ENCODE results near the gene FXR2. TPM values are rescaled to one million over a fixed set of nuclear protein-coding genes. Genes with fewer than 3 reads are reported as not detected.

FXR2 gene
- total RNA-seq, 1 donor from 2014 or later, result 36.3 TPM

DNA sequence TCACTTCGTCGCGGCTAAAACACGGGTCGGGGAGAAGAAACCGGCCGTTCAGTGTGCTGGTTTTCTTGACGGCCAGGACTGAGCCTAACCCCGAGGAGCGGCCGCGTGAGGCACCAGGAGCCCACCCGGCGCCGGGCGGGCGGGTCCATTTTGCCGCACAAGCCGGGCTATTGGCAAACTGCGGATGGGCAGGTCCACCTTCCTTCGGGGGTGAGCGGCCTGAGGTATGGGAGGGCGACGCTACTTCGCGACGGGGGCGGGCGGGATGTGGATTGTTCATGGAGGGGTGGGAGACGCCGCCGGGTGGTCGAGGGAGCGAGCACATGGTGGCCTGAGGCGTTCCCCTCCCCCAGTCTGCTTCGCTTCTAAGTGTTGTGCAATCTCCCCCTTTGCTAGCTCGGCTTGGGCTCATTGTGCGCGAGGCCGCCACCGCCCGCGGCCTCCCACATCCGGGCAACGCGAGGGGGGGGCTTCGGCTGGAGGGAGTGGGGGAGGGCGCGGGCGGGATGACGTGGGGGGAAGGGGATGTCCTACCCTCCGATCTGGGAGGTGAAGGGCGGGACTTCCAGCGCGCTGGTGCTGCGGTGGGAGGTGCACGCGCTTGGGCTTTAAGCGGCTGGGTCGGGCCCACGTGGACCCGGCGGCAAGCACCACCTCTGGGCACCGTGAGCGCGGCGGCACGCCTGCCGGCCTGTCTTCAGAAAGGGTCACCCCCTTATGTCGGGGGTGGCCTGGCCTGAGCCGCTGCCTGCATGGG lies 41.2 kb downstream of the FXR2 start:
- DNase-seq (ENCODE audit: low read depth in 2 of 2), result peak; percentile 95 to 97

DNA sequence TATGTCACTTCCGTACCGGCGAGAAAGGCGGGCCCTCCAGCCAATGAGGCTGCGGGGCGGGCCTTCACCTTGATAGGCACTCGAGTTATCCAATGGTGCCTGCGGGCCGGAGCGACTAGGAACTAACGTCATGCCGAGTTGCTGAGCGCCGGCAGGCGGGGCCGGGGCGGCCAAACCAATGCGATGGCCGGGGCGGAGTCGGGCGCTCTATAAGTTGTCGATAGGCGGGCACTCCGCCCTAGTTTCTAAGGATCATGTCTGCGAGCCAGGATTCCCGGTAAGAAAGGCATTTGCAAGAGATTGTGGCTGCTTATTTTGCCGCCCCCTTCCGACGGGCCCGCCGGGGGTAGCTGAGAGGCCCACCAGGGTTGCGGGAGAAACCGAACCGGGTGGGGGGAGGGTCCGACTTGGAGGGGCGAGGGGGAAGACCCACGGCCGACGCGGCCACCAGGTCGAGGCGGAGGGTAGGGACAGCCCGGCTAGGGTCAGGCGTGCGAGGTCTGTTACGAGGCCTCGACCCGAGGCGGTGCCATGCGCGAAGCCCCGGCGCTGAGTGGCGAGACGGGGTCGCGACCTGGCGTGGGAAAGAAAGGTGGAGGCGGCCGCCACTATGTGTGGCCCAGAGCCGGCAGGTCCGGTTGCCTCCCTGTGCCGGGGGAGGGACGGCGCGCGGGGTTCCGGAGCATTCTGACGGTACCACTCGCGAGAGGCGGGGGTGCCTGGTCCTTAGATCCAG lies 41.9 kb downstream of the FXR2 start:
- peak; percentile 100 for DNase-seq (ENCODE audit: low read depth in 2 of 2)

DNA sequence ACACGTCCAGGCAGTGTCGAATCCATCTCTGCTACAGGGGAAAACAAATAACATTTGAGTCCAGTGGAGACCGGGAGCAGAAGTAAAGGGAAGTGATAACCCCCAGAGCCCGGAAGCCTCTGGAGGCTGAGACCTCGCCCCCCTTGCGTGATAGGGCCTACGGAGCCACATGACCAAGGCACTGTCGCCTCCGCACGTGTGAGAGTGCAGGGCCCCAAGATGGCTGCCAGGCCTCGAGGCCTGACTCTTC lies 42.4 kb downstream of the FXR2 start:
- no peak for DNase-seq (ENCODE audit: low read depth in 2 of 2)

DNA sequence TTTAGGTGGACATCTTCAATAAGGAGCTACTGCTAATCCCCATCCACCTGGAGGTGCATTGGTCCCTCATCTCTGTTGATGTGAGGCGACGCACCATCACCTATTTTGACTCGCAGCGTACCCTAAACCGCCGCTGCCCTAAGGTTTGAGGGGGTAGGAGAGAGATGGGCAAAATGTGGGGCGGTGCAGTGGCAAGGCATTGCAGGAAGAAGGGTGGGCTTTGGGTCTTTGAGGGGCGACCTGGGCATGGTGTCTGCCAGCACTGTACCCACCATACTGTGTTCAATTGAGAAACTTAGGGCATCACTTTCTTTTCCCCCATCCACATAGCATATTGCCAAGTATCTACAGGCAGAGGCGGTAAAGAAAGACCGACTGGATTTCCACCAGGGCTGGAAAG lies 44.3 kb downstream of the FXR2 start:
- no peak for DNase-seq (ENCODE audit: low read depth in 2 of 2)

DNA sequence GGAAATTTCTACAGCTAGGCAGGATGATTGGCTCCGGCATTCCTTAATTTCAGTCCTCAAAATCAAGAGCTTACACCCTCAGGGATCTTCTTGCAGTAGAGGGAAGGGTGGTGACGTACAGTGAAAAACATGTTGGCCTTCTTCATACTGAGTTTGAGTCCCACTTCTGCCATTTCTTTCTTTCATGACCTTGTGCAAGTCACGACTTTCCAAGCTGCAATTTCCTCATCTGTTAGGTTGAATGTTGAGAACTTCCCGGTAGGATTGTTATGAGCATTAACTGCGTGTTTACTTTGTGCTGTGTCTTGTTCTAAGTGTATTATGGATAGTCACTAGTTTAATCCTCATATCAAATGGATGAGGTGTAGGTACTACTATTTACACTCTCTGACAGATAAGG lies 45.1 kb downstream of the FXR2 start:
- DNase-seq (ENCODE audit: low read depth in 2 of 2), result no peak

DNA sequence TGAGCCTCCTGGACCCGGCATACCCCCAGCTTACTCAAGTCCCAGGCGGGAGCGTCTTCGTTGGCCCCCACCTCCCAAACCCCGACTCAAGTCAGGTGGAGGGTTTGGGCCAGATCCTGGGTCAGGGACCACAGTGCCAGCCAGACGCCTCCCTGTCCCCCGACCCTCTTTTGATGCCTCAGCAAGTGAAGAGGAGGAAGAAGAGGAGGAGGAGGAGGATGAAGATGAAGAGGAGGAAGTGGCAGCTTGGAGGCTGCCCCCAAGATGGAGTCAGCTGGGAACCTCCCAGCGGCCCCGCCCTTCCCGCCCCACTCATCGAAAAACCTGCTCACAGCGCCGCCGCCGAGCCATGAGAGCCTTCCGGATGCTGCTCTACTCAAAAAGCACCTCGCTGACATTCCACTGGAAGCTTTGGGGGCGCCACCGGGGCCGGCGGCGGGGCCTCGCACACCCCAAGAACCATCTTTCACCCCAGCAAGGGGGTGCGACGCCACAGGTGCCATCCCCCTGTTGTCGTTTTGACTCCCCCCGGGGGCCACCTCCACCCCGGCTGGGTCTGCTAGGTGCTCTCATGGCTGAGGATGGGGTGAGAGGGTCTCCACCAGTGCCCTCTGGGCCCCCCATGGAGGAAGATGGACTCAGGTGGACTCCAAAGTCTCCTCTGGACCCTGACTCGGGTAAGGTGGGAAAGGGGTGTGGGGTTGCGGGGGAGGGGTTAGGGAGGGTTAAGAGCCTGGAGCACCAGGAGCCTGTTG lies 51.4 kb downstream of the FXR2 start:
- no peak for DNase-seq (ENCODE audit: low read depth in 2 of 2)

DNA sequence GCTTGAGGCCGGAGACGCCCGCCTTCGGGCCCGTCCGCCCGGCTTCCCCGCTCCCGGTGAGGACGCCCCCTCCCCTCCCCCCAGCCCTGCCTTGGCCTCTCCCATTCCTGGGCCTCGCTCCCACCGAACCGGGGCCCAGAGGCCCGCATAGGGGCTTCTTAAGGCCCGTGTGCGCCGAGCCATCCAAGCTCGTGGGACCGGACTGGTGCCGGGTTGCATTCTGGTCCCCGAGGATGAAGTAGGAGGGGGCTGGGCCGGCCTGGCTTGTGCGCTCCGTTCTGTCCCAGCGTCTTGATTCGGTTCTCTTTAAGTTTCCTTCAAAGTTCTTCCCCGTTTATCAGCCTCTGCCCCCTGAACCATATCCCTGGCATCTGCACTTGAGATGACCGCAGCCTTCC lies 52.5 kb downstream of the FXR2 start:
- DNase-seq (ENCODE audit: low read depth in 2 of 2), result no peak

DNA sequence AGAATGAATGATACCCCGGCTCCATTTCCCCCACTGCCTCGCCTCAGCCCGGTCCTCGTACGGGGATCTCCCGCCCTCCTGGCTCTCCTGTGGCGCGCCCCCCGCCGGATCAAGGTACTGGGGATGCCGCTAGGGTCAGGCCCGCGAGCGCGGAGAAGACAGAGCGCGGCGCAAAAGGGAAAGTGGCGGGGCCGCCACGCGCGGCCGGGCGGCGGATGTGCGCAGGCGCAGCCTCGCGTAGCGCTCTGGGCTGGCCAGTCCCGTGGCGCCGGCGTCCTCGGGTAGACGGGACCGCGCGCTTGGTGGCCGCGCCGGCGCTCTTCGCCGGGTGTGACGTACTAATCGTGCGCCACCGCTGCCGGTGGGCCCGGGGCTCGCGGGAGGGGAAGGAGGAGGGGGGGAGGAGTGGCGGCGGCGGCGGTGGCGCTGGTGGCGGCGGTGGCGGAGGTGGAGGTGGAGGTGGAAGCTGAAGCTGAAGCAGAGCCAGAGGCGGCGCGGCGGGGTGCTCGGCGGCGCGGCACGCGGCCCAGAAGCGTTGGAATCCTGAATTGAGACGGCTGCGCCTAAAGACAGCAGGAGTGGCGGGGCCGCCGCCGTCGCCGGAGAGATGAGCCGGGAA lies 53.0 kb downstream of the FXR2 start, which contains the start of gene SENP3:
Gene SENP3, plus strand, starts transcription at position 331 of the 619 bp plus-strand sequence. CDS start 1,158 bp downstream, outside the sequence.
- peak; percentile 94 to 96 for DNase-seq (ENCODE audit: low read depth in 2 of 2)

DNA sequence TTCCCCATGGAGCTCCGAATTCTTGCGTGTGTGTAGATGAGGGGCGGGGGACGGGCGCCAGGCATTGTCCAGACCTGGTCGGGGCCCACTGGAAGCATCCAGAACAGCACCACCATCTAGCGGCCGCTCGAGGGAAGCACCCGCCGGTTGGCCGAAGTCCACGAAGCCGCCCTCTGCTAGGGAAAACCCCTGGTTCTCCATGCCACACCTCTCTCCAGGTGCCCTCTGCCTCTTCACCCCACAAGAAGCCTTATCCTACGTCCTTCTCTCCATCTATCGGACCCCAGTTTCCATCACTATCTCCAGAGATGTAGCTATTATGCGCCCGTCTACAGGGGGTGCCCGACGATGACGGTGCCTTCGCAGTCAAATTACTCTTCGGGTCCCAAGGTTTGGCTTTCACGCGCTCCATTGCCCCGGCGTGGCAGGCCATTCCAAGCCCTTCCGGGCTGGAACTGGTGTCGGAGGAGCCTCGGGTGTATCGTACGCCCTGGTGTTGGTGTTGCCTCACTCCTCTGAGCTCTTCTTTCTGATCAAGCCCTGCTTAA lies 53.6 kb downstream of the FXR2 start:
- DNase-seq (ENCODE audit: low read depth in 2 of 2), result peak; percentile 87 to 90

DNA sequence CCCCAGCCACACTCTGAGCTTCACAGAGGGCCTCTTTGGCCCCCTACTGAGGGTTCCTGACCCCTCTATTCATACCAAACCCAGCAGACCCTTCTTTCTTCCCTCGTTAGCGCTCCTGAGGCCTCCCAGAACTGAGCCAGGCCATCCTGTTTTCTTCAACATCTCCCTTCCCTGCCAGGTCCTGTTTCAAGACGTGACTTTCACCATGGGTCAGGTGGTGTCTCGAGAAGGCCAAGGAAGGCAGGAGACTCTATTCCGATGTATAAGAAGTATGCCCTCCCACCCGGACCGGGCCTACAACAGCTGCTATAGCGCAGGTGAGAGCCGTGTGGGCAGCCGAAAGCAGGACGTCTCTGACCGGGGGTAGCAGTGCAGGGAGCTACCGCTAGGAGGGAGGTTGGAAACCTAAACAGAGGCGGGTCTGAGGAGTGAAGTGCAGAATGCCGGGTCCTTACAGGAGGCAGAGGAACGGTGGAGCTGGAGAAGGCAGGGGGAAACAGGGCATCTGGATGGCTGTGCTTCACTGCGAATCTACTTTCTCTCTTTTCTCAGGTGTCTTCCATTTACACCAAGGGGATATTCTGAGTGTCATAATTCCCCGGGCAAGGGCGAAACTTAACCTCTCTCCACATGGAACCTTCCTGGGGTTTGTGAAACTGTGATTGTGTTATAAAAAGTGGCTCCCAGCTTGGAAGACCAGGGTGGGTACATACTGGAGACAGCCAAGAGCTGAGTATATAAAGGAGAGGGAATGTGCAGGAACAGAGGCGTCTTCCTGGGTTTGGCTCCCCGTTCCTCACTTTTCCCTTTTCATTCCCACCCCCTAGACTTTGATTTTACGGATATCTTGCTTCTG lies 54.3 kb downstream of the FXR2 start:
- peak; percentile 58 to 63 for DNase-seq (ENCODE audit: low read depth in 2 of 2)

DNA sequence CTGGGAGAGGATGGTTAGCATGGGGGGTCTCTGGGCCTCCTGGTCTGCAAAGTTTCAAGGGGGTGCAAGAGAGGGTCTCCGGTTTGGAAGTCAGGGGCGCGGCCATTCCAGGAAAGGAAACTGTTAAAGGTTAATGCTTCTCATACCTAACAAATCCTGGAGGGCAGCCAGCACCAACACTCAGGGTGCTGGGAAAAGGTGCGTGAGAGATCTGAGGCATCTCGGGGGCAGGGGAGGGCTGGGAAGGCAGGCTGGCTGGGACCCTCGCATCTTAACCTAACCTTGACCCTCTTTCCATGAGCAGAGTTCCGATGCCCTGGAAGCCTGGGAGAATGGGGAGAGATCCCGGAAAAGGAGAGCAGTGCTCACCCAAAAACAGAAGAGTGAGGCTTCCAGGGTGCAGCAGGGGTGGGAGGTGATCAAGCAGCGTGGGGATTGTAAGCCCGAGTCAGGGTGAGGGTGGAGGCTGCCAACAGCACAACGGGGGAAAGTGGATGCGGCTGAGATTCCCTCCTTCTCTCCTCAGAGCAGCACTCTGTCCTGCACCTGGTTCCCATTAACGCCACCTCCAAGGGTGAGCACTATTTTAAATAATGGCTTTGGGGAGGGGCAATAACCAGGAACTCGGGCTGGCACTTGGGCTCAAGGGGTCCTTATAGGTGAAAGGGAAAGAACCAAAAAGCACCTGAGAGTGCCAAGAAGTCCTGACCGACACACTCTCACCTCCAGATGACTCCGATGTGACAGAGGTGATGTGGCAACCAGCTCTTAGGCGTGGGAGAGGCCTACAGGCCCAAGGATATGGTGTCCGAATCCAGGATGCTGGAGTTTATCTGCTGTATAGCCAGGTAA lies 55.2 kb downstream of the FXR2 start:
- DNase-seq (ENCODE audit: low read depth in 2 of 2), result no peak

DNA sequence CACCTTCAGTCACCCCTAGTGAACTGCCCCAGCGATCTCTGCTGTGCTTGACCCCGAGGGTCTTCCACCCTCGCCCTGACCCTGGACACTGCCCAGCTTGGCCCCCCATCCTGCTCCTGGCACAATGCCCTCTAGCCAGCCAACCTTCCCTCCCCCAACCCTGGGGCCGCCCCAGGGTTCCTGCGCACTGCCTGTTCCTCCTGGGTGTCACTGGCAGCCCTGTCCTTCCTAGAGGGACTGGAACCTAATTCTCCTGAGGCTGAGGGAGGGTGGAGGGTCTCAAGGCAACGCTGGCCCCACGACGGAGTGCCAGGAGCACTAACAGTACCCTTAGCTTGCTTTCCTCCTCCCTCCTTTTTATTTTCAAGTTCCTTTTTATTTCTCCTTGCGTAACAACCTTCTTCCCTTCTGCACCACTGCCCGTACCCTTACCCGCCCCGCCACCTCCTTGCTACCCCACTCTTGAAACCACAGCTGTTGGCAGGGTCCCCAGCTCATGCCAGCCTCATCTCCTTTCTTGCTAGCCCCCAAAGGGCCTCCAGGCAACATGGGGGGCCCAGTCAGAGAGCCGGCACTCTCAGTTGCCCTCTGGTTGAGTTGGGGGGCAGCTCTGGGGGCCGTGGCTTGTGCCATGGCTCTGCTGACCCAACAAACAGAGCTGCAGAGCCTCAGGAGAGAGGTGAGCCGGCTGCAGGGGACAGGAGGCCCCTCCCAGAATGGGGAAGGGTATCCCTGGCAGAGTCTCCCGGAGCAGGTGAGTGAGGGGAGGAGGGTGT lies 56.0 kb downstream of the FXR2 start, which contains the start of gene TNFSF13:
Gene TNFSF13, plus strand, starts transcription at position 207 of the 776 bp plus-strand sequence. Its CDS starts 290 bp downstream, at position 497.
- DNase-seq (ENCODE audit: low read depth in 2 of 2), result no peak

DNA sequence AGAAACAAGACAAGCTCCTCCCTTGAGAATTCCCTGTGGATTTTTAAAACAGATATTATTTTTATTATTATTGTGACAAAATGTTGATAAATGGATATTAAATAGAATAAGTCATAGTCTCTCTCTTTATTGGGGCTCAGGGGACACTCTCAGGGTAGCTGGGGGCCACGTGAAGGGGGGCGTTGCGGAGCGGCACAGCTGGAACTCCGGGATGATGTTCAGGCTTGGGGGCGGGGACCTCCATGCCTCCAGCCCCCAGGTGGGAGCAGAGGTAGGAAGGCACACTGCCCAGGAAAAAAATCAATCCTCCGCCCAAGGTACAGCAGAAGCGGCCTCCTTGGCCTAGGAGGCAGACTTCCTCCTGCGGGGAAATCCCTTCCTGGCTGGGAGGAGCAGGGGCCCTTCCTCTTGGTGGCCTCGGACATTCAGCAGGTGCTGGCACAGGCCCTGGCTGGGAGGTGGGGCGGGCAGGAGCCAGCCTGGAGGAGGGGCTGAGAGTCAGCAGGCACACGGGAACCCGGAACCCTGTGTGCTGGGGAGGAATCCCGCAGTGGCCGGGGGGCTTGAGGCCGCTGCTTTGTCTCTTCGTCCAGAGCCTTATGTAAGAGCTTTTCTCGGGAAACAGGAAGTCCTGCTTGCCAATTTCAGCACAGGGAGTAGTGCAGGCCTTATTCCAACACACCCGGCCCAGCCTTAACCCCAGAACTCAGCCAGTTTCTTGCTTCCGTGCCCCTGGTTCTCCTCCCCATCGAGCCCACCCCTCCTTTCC lies 56.7 kb downstream of the FXR2 start:
- DNase-seq (ENCODE audit: low read depth in 2 of 2), result peak; percentile 63 to 84

DNA sequence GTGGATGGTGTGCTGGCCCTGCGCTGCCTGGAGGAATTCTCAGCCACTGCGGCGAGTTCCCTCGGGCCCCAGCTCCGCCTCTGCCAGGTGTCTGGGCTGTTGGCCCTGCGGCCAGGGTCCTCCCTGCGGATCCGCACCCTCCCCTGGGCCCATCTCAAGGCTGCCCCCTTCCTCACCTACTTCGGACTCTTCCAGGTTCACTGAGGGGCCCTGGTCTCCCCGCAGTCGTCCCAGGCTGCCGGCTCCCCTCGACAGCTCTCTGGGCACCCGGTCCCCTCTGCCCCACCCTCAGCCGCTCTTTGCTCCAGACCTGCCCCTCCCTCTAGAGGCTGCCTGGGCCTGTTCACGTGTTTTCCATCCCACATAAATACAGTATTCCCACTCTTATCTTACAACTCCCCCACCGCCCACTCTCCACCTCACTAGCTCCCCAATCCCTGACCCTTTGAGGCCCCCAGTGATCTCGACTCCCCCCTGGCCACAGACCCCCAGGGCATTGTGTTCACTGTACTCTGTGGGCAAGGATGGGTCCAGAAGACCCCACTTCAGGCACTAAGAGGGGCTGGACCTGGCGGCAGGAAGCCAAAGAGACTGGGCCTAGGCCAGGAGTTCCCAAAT lies 57.4 kb downstream of the FXR2 start:
- no peak for DNase-seq (ENCODE audit: low read depth in 2 of 2)

DNA sequence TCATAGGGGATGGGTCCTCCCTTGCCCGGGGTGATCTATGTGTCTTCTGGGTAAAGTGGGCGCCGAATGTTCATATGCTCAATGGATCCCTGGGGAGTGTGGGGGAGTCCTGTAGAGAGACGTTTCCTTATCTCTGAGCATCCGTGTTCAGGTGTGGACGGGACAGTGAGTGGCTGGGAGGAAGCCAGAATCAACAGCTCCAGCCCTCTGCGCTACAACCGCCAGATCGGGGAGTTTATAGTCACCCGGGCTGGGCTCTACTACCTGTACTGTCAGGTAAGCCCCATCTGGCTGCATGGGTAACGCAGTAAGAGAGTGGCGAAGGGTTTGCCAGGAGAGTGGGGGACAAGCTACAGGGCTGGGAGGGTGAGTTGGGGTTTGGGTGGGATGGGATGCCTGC lies 58.1 kb downstream of the FXR2 start:
- DNase-seq (ENCODE audit: low read depth in 2 of 2), result no peak

DNA sequence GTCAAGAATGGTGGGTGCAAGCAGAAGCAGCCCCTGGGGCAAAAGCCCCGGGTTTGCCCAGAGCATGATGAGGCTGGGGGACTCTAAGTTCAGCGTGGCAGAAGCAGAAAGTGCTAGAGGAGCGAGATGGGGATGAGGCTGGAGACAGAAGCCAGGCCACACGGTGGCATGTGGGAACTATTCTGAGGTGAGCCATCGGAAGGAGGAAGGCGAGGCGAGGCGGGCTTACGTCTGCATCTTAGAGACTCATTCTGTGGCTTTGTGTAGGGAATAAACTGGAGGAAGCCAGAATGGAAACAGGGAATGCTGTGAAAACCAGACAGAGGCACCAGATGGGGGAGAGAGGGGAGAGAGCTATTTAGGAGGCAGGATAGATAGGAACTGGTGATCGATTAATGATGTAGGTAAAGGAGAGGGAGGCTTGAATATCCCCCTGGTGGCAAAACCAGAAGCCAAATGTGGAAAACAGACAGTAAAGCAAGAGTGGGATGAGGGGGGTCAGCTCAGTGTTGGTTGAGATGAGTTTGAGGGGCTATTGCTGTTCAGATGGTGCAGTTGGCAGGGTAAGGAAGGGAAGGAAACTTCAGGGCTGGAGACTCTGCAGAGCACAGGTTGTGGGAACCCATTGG lies 59.3 kb downstream of the FXR2 start:
- DNase-seq (ENCODE audit: low read depth in 2 of 2), result no peak

DNA sequence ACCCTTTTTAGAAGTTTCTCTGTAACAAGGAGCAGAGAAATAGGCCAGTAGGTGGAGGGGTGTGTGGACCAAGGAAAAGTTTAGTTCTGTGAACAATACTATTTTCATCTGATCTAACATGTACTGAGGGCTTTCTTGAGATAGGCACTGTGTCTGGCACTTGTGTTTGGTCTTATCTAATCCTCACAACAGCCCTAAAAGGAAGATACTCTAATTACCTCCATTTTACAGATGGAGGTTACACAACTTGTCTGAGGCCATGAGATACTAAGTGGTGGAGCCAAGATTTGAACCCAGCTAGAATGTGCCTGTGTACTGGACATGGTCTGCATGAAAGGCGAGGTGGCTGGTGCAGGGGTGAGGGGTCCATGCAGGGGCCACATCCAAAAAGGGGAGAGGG lies 61.3 kb downstream of the FXR2 start:
- DNase-seq (ENCODE audit: low read depth in 2 of 2), result no peak

All from lung microvascular endothelial cell (primary cell).